H1 (cell line): Measurements from ENCODE around the gene BRPF1. TPM values are rescaled to one million over a fixed set of nuclear protein-coding genes. Genes with fewer than 3 reads are reported as not detected.

Experiments used
- CTCF ChIA-PET: fragments of 300-600 bp; sonication (Branson Sonifier 250); formaldehyde crosslinking; loops from one replicate; lab custom pipeline; 2021; ENCODE audit not compliant: partially characterized antibody; lab: Charles Lee
- POLR2A ChIA-PET: fragments of 300-600 bp; sonication (Branson Sonifier 250); formaldehyde crosslinking; loops from one replicate; lab custom pipeline; 2021; ENCODE audit warnings: inconsistent platforms; ENCODE audit not compliant: partially characterized antibody; lab: Charles Lee
- DNase-seq, 2 experiments: peaks; one replicate each; pipeline versions ENCODE4 v3.0.0 to v3.0.0-alpha.2; 2010 to 2022; ENCODE audit warnings: low spot score in 2 of 2, low read depth in 1 of 2, mixed read lengths in 1 of 2
- FAIRE-seq: peaks from 2 replicates; lab custom pipeline; 2011; peaks lifted over from hg19 to GRCh38; lab: Jason Lieb, UNC
- H2AFZ ChIP-seq: 2 replicates; pipeline ENCODE4 v1.8.1; 2012; ENCODE audit warnings: low read length, inconsistent platforms
- H2AK5ac ChIP-seq: 2 replicates; pipeline ENCODE4 v1.6.1; 2013; ENCODE audit warnings: low read depth, low read length
- H2BK120ac ChIP-seq: replicated peaks from 2 replicates; pipeline ENCODE3; 2013; ENCODE audit warnings: low read depth, low read length, inconsistent platforms
- H2BK12ac ChIP-seq: 2 replicates; pipeline ENCODE4 v1.6.1; 2013; ENCODE audit warnings: low read depth, low read length
- H2BK15ac ChIP-seq: 2 replicates; pipeline ENCODE4 v1.6.1; 2013; ENCODE audit warnings: low read length
- H2BK20ac ChIP-seq: 2 replicates; pipeline ENCODE4 v1.6.1; 2013; ENCODE audit warnings: low read length
- H2BK5ac ChIP-seq: 2 replicates; pipeline ENCODE4 v1.6.1; 2013; ENCODE audit warnings: low read depth, low read length
- H3K14ac ChIP-seq: 2 replicates; pipeline ENCODE4 v1.6.1; 2013; ENCODE audit warnings: inconsistent platforms; ENCODE audit not compliant: insufficient read length
- H3K18ac ChIP-seq: 2 replicates; pipeline ENCODE4 v1.6.1; 2013; ENCODE audit warnings: low read length; ENCODE audit errors: extremely low read depth
- H3K23ac ChIP-seq: 2 replicates; pipeline ENCODE4 v1.6.1; 2013; ENCODE audit warnings: inconsistent platforms; ENCODE audit not compliant: insufficient read length
- H3K23me2 ChIP-seq: 2 replicates; pipeline ENCODE4 v1.6.1; 2013; ENCODE audit warnings: low read depth, low read length
- H3K27ac ChIP-seq: 2 replicates; pipeline ENCODE4 v1.6.1; 2011; ENCODE audit warnings: low read depth, low read length, inconsistent platforms
- H3K27me3 ChIP-seq, 4 experiments: replicated peaks in 1 of 4; 1 replicate in 1 of 4; 2 replicates in 3 of 4; pipeline versions ENCODE4 v1.6.1 to v1.8.1; 2011 to 2013; ENCODE audit warnings: low read length in 3 of 4, mild to moderate bottlenecking in 3 of 4, inconsistent platforms in 2 of 4, mixed read lengths in 2 of 4, moderate library complexity in 1 of 4; ENCODE audit not compliant: control insufficient read depth in 3 of 4, insufficient read depth in 3 of 4; ENCODE audit errors: extremely low read depth in 1 of 4
- H3K36me3 ChIP-seq, 4 experiments: 2 replicates each; pipeline versions ENCODE4 v1.6.1 to v1.8.1; 2011 to 2013; ENCODE audit warnings: mild to moderate bottlenecking in 4 of 4, low read length in 3 of 4, moderate library complexity in 2 of 4, control low read depth in 1 of 4, inconsistent platforms in 1 of 4; ENCODE audit not compliant: insufficient read depth in 4 of 4, control insufficient read depth in 2 of 4
- H3K4ac ChIP-seq: replicated peaks from 2 replicates; pipeline ENCODE3; 2013; ENCODE audit warnings: low read length, low read depth, mixed read lengths, inconsistent platforms; ENCODE audit not compliant: insufficient read length
- H3K4me1 ChIP-seq, 4 experiments: replicated peaks in 1 of 4; 1 replicate in 1 of 4; 2 replicates in 3 of 4; pipeline versions ENCODE4 v1.6.1 to v1.8.1; 2011 to 2013; ENCODE audit warnings: low read length in 3 of 4, inconsistent platforms in 2 of 4, mixed read lengths in 1 of 4; ENCODE audit not compliant: insufficient read depth in 4 of 4, control insufficient read depth in 3 of 4
- H3K4me2 ChIP-seq, 2 experiments: 2 replicates each; pipeline versions ENCODE4 v1.6.1 to v1.8.1; 2011 to 2013; ENCODE audit warnings: low read depth in 2 of 2, low read length in 2 of 2, control low read depth in 1 of 2, inconsistent platforms in 1 of 2, mild to moderate bottlenecking in 1 of 2; ENCODE audit not compliant: insufficient read depth in 1 of 2
- H3K4me3 ChIP-seq, 4 experiments: fragments of 200-600, 300-600 bp in 1 of 4; sonication (generic), shearing (Covaris generic), sonication (Bioruptor Twin) in 1 of 4; 2 replicates each; pipeline versions ENCODE4 v1.5.1 to v1.8.1; 2011 to 2016; ENCODE audit warnings: low read length in 4 of 4, low read depth in 3 of 4, control low read depth in 2 of 4, inconsistent platforms in 2 of 4, mild to moderate bottlenecking in 2 of 4, mixed read lengths in 1 of 4, moderate library complexity in 1 of 4; ENCODE audit not compliant: insufficient read depth in 2 of 4; ENCODE audit errors: extremely low read depth in 1 of 4
- H3K56ac ChIP-seq: replicated peaks from 2 replicates; pipeline ENCODE3; 2013; ENCODE audit warnings: low read depth, mild to moderate bottlenecking, mixed read lengths, low read length, inconsistent platforms; ENCODE audit not compliant: insufficient read length
- H3K79me1 ChIP-seq: 2 replicates; pipeline ENCODE4 v1.6.1; 2013; ENCODE audit warnings: low read depth, low read length, control low read depth
- H3K79me2 ChIP-seq, 2 experiments: 2 replicates each; pipeline versions ENCODE4 v1.6.1 to v1.8.1; 2012 to 2013; ENCODE audit warnings: low read length in 2 of 2, mild to moderate bottlenecking in 2 of 2, inconsistent platforms in 1 of 2; ENCODE audit not compliant: insufficient read depth in 2 of 2, control insufficient read depth in 1 of 2
- H3K9ac ChIP-seq, 4 experiments: replicated peaks in 1 of 4; 1 replicate in 1 of 4; 2 replicates in 3 of 4; pipeline versions ENCODE4 v1.6.1 to v1.8.1; 2011 to 2013; ENCODE audit warnings: low read depth in 3 of 4, low read length in 3 of 4, control low read depth in 2 of 4, mild to moderate bottlenecking in 2 of 4, moderate library complexity in 2 of 4, inconsistent platforms in 1 of 4; ENCODE audit errors: extremely low read depth in 1 of 4
- H3K9me3 ChIP-seq, 2 experiments: 2 replicates each; pipeline versions ENCODE4 v1.6.1 to v1.8.1; 2012 to 2013; ENCODE audit warnings: mild to moderate bottlenecking in 2 of 2, moderate library complexity in 2 of 2, control low read depth in 1 of 2, inconsistent platforms in 1 of 2, low read depth in 1 of 2, low read length in 1 of 2, mixed read lengths in 1 of 2; ENCODE audit not compliant: insufficient read depth in 2 of 2
- H4K20me1 ChIP-seq, 2 experiments: replicated peaks in 1 of 2; 2 replicates each; pipeline versions ENCODE3 to v1.8.1; 2011 to 2013; ENCODE audit warnings: inconsistent platforms in 2 of 2, low read length in 2 of 2, mild to moderate bottlenecking in 1 of 2; ENCODE audit not compliant: insufficient read depth in 2 of 2, control insufficient read depth in 1 of 2
- H4K5ac ChIP-seq: 2 replicates; pipeline ENCODE4 v1.6.1; 2013; ENCODE audit warnings: low read length, low read depth, mixed read lengths, inconsistent platforms; ENCODE audit not compliant: insufficient read length
- H4K8ac ChIP-seq: 2 replicates; pipeline ENCODE4 v1.8.0; 2013; ENCODE audit warnings: mild to moderate bottlenecking, moderate library complexity, low read length, inconsistent platforms; ENCODE audit not compliant: insufficient read depth; ENCODE audit errors: extremely low read depth
- H4K91ac ChIP-seq: replicated peaks from 2 replicates; pipeline ENCODE3; 2013; ENCODE audit warnings: low read length, mixed read lengths, inconsistent platforms; ENCODE audit not compliant: insufficient read length
- ATF3 ChIP-seq: IDR thresholded peaks from 2 replicates; pipeline ENCODE4 v1.6.1; 2011; ENCODE audit warnings: low read depth, mild to moderate bottlenecking, low read length; ENCODE audit not compliant: insufficient read depth
- BCL11A ChIP-seq, 2 experiments: IDR thresholded peaks; one replicate each; pipeline ENCODE4 v1.6.1; 2011; ENCODE audit warnings: low read depth in 2 of 2, low read length in 2 of 2, mild to moderate bottlenecking in 2 of 2
- CHD2 ChIP-seq: IDR thresholded peaks from 2 replicates; pipeline ENCODE4 v1.6.1; 2012; ENCODE audit warnings: low read length, improper control_type of control experiment
- GABPA ChIP-seq: IDR thresholded peaks from 2 replicates; pipeline ENCODE4 v1.6.1; 2011; ENCODE audit warnings: mild to moderate bottlenecking, low read length, moderate library complexity, borderline replicate concordance; ENCODE audit not compliant: insufficient read depth
- GTF2F1 ChIP-seq: IDR thresholded peaks from 2 replicates; pipeline ENCODE4 v1.6.1; 2012; ENCODE audit warnings: low read depth, low read length, improper control_type of control experiment, borderline replicate concordance
- JUN ChIP-seq: IDR thresholded peaks from 2 replicates; pipeline ENCODE4 v1.6.1; 2011; ENCODE audit warnings: low read depth, mild to moderate bottlenecking, improper control_type of control experiment, low read length
- NRF1 ChIP-seq: IDR thresholded peaks from 2 replicates; pipeline ENCODE4 v1.6.1; 2011; ENCODE audit warnings: mild to moderate bottlenecking, low read depth, low read length, improper control_type of control experiment
- POU5F1 ChIP-seq: IDR thresholded peaks from 2 replicates; pipeline ENCODE4 v1.6.1; 2011; ENCODE audit warnings: low read depth, mild to moderate bottlenecking, low read length, moderate library complexity
- SP1 ChIP-seq: IDR thresholded peaks from 2 replicates; pipeline ENCODE4 v1.6.1; 2011; ENCODE audit warnings: low read depth, low read length
- TCF12 ChIP-seq: IDR thresholded peaks from 2 replicates; pipeline ENCODE4 v1.6.1; 2011; ENCODE audit warnings: low read depth, mild to moderate bottlenecking, low read length
- ZNF274 ChIP-seq: IDR thresholded peaks from 2 replicates; pipeline ENCODE4 v1.7.0; 2012; ENCODE audit warnings: low read length, borderline replicate concordance; ENCODE audit errors: extremely low read depth
- WGBS, 2 experiments: shearing (Covaris generic) in 1 of 2; methylation state at CpG; one replicate each; pipeline versions ENCODE4 v1.1.6 to v1.1.7; 2013 to 2015; ENCODE audit warnings: low lambda C conversion rate in 2 of 2, mixed read lengths in 2 of 2, inconsistent platforms in 1 of 2, low coverage in 1 of 2, missing lambda C conversion rate in 1 of 2; ENCODE audit not compliant: insufficient replicate concordance in 2 of 2, insufficient coverage in 1 of 2, insufficient read length in 1 of 2; ENCODE audit errors: extremely low coverage in 1 of 2, missing lambda C conversion rate in 1 of 2; 5-methylcytosine and 5-hydroxymethylcytosine counted together
- polyA plus RNA-seq, 7 experiments: library from polyadenylated mRNA; depleted of rRNA in 3 of 7; stranded (reverse) in 5 of 7; unstranded in 2 of 7; fragments of >200 nt in 5 of 7; fragments of 200-250 nt in 2 of 7; gene quantifications; 1 replicate in 5 of 7; 2 replicates in 1 of 7; 4 replicates in 1 of 7; pipeline versions ENCODE4 v1.2.1 to v1.2.3, GENCODE V29; 2011 to 2013; ENCODE audit warnings: missing spikeins in 2 of 7, mixed read lengths in 2 of 7
- total RNA-seq: library from RNA; stranded (reverse); fragmentation: NEBNext Ultra II Directional; extraction: Animal tissue kit (Norgen Biotek cat#: 25700); gene quantifications from 2 replicates; pipeline ENCODE4 v1.2.1, GENCODE V29; 2021

BRPF1 gene
- total and polyA plus RNA-seq, 2 of the 8 experiments (the other 6 are each of a cell fraction or from before 2014, with no cell fraction given): 11.3 to 21.7 TPM

GRCh38 chr3:9725775-9726515 lies 5.6 kb upstream of the BRPF1 start:
- no peaks in the 10 kb centered on the region; a peak in 1 of 7 replicates for H3K4me1 ChIP-seq
- no peak overlapping the region for H3K23ac ChIP-seq
- H3K9ac ChIP-seq: no peak overlapping the region
- ChIA-PET POLR2A (interaction anchor here (2.5 kb wide), 1 partner anchor 23 kb away, joined by 9 read pairs; the partner anchor contains the start of gene OGG1), CTCF (interaction anchor here (1.4 to 8.6 kb wide), 10 partner anchors 12 to 223 kb away, joined by 3 to 109 read pairs (median 14); partner anchors contain the start of gene CPNE9)
- H4K5ac ChIP-seq: no peak overlapping the region
- no peak overlapping the region for H3K56ac ChIP-seq
- H3K9me3 ChIP-seq: no peaks in the 10 kb centered on the region
- peaks cover 8% of the 10 kb centered on the region; the same call in 1 of the 2 replicates for H3K23me2 ChIP-seq
- 0 out of 2 replicates have a peak overlapping the region, but pooled peaks have one; percentile 33 for H2BK12ac ChIP-seq
- H2BK120ac ChIP-seq: no peak overlapping the region
- no peak overlapping the region for H3K14ac ChIP-seq
- no peak for FAIRE-seq
- no peak overlapping the region for H4K8ac ChIP-seq
- no peak overlapping the region for H2BK5ac ChIP-seq
- H3K79me1 ChIP-seq: no peaks in the 10 kb centered on the region; the same call in 1 of the 2 replicates
- no peak for TF ChIP-seq SP1
- no peak for TF ChIP-seq POU5F1
- TF ChIP-seq ZNF274: no peak
- TF ChIP-seq JUN: no peak
- TF ChIP-seq NRF1: no peak
- TF ChIP-seq GTF2F1: no peak
- TF ChIP-seq ATF3: no peak
- no peak for TF ChIP-seq GABPA
- TF ChIP-seq CHD2: no peak
- no peak for TF ChIP-seq TCF12
- TF ChIP-seq BCL11A (IDR thresholded peaks at IDR 0.05; ENCODE audit: low read depth in 2 of 2, low read length in 2 of 2): no peak
- no peak for DNase-seq
- no peak overlapping the region for H4K91ac ChIP-seq
- no peaks in the 10 kb centered on the region for H4K20me1 ChIP-seq
- no peaks in the 10 kb centered on the region for H3K27me3 ChIP-seq
- H3K27ac ChIP-seq: no peak overlapping the region
- H3K79me2 ChIP-seq: no peaks in the 10 kb centered on the region
- no peak overlapping the region for H2AK5ac ChIP-seq
- H3K4me2 ChIP-seq: no peak overlapping the region; a peak in 1 of 4 replicates
- H3K4me3 ChIP-seq: no peak overlapping the region
- no peak overlapping the region for H2BK20ac ChIP-seq
- H3K4ac ChIP-seq: no peak overlapping the region
- H2AFZ ChIP-seq: no peak overlapping the region
- H2BK15ac ChIP-seq: no peak overlapping the region
- WGBS, 2 experiments: 95% methylated on average over 4 of the region's 4 CpGs; no CpG with 5 or more reads in 1 of the 2 experiments
- H3K18ac ChIP-seq: no peak overlapping the region
- no peaks in the 10 kb centered on the region for H3K36me3 ChIP-seq
